Caco-2 (cell line): ENCODE measurements around the gene ELOVL2. TPM values are rescaled to one million over a fixed set of nuclear protein-coding genes. Genes with fewer than 3 reads are reported as not detected.

Source experiments
- BruUV-seq: library from RNA; stranded (reverse); fragments of 400-500 nt; replicated peaks from 2 replicates; lab custom pipeline; 2021; lab: Mats Ljungman, UMichigan
- CTCF ChIA-PET: fragments of 300-600 bp; sonication (Branson Sonifier 250); formaldehyde crosslinking; loops from one replicate; lab custom pipeline; 2022; ENCODE audit warnings: antibody characterized with exemption; lab: Charles Lee
- POLR2A ChIA-PET: fragments of 300-600 bp; sonication (Branson Sonifier 250); formaldehyde crosslinking; loops from one replicate; lab custom pipeline; 2022; ENCODE audit warnings: antibody characterized with exemption; lab: Charles Lee
- DNase-seq, 2 experiments: peaks; one replicate each; pipeline versions ENCODE4 v3.0.0 to v3.0.0-alpha.2; 2020 to 2022
- H3K27me3 ChIP-seq: replicated peaks from 2 replicates; pipeline ENCODE4 v1.6.0; 2011; ENCODE audit warnings: low read length; ENCODE audit not compliant: control insufficient read depth, insufficient read depth
- H3K36me3 ChIP-seq: 2 replicates; pipeline ENCODE4 v1.5.1; 2011; ENCODE audit warnings: low read length; ENCODE audit not compliant: control insufficient read depth, insufficient read depth
- H3K4me1 ChIP-seq: fragments of 250-450 bp; sonication (Bioruptor Pico); 2 replicates; pipeline ENCODE4 v1.5.1; 2020; ENCODE audit warnings: mild to moderate bottlenecking
- H3K4me3 ChIP-seq: 2 replicates; pipeline ENCODE4 v1.5.1; 2011; ENCODE audit warnings: low read depth, mild to moderate bottlenecking, control low read depth, low read length
- H3K9me3 ChIP-seq: fragments of 250-450 bp; sonication (Bioruptor Pico); 2 replicates; pipeline ENCODE4 v1.5.1; 2020; ENCODE audit warnings: mild to moderate bottlenecking, moderate library complexity
- H3K27ac Mint-ChIP-seq: one replicate; pipeline ENCODE4 v1.8.0; 2022; ENCODE audit warnings: mixed read lengths; ENCODE audit not compliant: unreplicated experiment
- H3K27me3 Mint-ChIP-seq: one replicate; pipeline ENCODE4 v1.8.0; 2022; ENCODE audit warnings: mixed read lengths; ENCODE audit not compliant: insufficient read depth, unreplicated experiment
- H3K36me3 Mint-ChIP-seq: one replicate; pipeline ENCODE4 v1.8.0; 2022; ENCODE audit warnings: mild to moderate bottlenecking, mixed read lengths; ENCODE audit not compliant: insufficient read depth, unreplicated experiment
- H3K4me1 Mint-ChIP-seq: one replicate; pipeline ENCODE4 v1.8.0; 2022; ENCODE audit warnings: low read depth, mixed read lengths; ENCODE audit not compliant: unreplicated experiment
- H3K4me3 Mint-ChIP-seq: one replicate; pipeline ENCODE4 v1.8.0; 2022; ENCODE audit warnings: mild to moderate bottlenecking, moderate library complexity, mixed read lengths; ENCODE audit not compliant: unreplicated experiment
- H3K9me3 Mint-ChIP-seq: one replicate; pipeline ENCODE4 v1.8.0; 2022; ENCODE audit warnings: mixed read lengths; ENCODE audit not compliant: unreplicated experiment
- CTCF ChIP-seq, 2 experiments: fragments of 200-600 bp in 1 of 2; IDR thresholded peaks; 1 replicate in 1 of 2; 2 replicates in 1 of 2; pipeline versions ENCODE4 v1.5.1 to v1.8.0; 2011 to 2022; ENCODE audit warnings: antibody characterized with exemption in 1 of 2, control low read depth in 1 of 2, inconsistent platforms in 1 of 2, low read depth in 1 of 2, low read length in 1 of 2, mild to moderate bottlenecking in 1 of 2, moderate library complexity in 1 of 2; ENCODE audit not compliant: insufficient read depth in 1 of 2, severe bottlenecking in 1 of 2, unreplicated experiment in 1 of 2
- intact Hi-C: fragments of 100-400 bp; cut with micrococcal nuclease; formaldehyde crosslinking; loops from one replicate; pipeline ENCODE4 v1.10.0; 2022; ENCODE audit not compliant: unreplicated experiment
- total RNA-seq: library from RNA; stranded (reverse); gene quantifications from 2 replicates; pipeline ENCODE4 v1.2.3, GENCODE V29; 2022

Gene ELOVL2
- total RNA-seq, 1 experiment from 2014 or later, result not detected

DNA sequence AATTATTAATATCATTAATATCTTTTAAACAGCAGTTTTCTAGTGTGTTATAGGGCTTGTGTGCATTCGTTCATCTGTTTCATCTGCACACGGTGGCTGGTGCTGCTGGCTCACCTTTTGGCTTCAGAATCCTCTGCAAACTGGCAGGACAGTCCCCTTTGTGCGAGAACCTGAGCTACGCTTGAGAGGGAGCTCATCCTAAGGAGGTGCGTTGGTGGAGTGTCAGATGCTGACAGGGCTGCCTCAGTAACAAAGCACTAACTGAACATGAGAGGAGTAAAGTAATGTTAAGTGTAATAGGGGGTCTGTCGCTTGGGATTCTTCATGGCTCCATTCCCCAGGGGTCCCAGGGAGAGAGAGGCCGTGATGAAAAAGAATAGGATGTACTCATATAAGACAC, 22.4 kb downstream of the ELOVL2 start:
- Histone ChIP-seq H3K4me3 (no peak overlapping the region), H3K4me1 (0 out of 2 replicates have a peak, but pooled peaks cover 4% of the 10 kb centered on the region), H3K27me3 (no peaks in the 10 kb centered on the region), H3K36me3 (no peaks in the 10 kb centered on the region), H3K9me3 (no peaks in the 10 kb centered on the region)
- H3K9me3 Mint-ChIP-seq, result no peaks in the 10 kb centered on the region
- no peak for DNase-seq
- CTCF ChIA-PET, result interaction anchor here (1.5 kb wide), 1 partner anchor 70 kb away, joined by 3 read pairs; no protein-coding TSS in a partner anchor
- no peaks in the 10 kb centered on the region for H3K4me1 Mint-ChIP-seq
- H3K27ac Mint-ChIP-seq, result no peak overlapping the region
- no peak for TF ChIP-seq CTCF (IDR thresholded peaks at IDR 0.05; ENCODE audit: insufficient read depth in 1 of 2, low read depth in 1 of 2, low read length in 1 of 2, severe bottlenecking in 1 of 2, unreplicated experiment in 1 of 2)
- POLR2A ChIA-PET, result no interaction called here
- no peak overlapping the region for H3K4me3 Mint-ChIP-seq
- no peaks in the 10 kb centered on the region for H3K36me3 Mint-ChIP-seq
- BruUV-seq, result no TSS peak
- intact Hi-C loops, result no loop called here
- no peaks in the 10 kb centered on the region for H3K27me3 Mint-ChIP-seq

GRCh38 chr6:11021003-11021402, 23.1 kb downstream of the ELOVL2 start:
- no peaks in the 10 kb centered on the region for H3K9me3 ChIP-seq
- 0 out of 2 replicates have a peak, but pooled peaks cover 4% of the 10 kb centered on the region for H3K4me1 ChIP-seq
- Mint-ChIP-seq H3K36me3 (no peaks in the 10 kb centered on the region), H3K4me1 (no peaks in the 10 kb centered on the region), H3K27ac (no peak overlapping the region), H3K27me3 (no peaks in the 10 kb centered on the region), H3K9me3 (no peaks in the 10 kb centered on the region), H3K4me3 (no peak overlapping the region)
- DNase-seq, result no peak
- ChIA-PET POLR2A (no interaction called here), CTCF (interaction anchor here (1.5 kb wide), 1 partner anchor 69 kb away, joined by 3 read pairs; no protein-coding TSS in a partner anchor)
- intact Hi-C loops, result no loop called here
- no TSS peak for BruUV-seq
- TF ChIP-seq CTCF (IDR thresholded peaks at IDR 0.05; ENCODE audit: insufficient read depth in 1 of 2, low read depth in 1 of 2, low read length in 1 of 2, severe bottlenecking in 1 of 2, unreplicated experiment in 1 of 2), result no peak
- H3K36me3 ChIP-seq, result no peaks in the 10 kb centered on the region
- no peaks in the 10 kb centered on the region for H3K27me3 ChIP-seq
- no peak overlapping the region for H3K4me3 ChIP-seq

- DNase-seq, result no peak
- H3K4me1 Mint-ChIP-seq, result peaks cover 8% of the 10 kb centered on the region
- H3K27me3 Mint-ChIP-seq, result no peaks in the 10 kb centered on the region
- no peak for TF ChIP-seq CTCF (IDR thresholded peaks at IDR 0.05; ENCODE audit: insufficient read depth in 1 of 2, low read depth in 1 of 2, low read length in 1 of 2, severe bottlenecking in 1 of 2, unreplicated experiment in 1 of 2)
- ChIA-PET CTCF (no interaction called here), POLR2A (no interaction called here)
- no peaks in the 10 kb centered on the region for H3K9me3 ChIP-seq
- H3K36me3 ChIP-seq, result peaks cover 1% of the 10 kb centered on the region; the same call in 1 of the 2 replicates
- no peaks in the 10 kb centered on the region for H3K27me3 ChIP-seq
- no peaks in the 10 kb centered on the region for H3K9me3 Mint-ChIP-seq
- H3K36me3 Mint-ChIP-seq, result no peaks in the 10 kb centered on the region
- H3K27ac Mint-ChIP-seq, result no peak overlapping the region
- intact Hi-C loops, result no loop called here
- no peak overlapping the region for H3K4me3 ChIP-seq
- H3K4me3 Mint-ChIP-seq, result no peak overlapping the region
- no TSS peak for BruUV-seq
- peaks cover 6% of the 10 kb centered on the region for H3K4me1 ChIP-seq
Observed at GRCh38 chr6:11018225-11018624, 25.9 kb downstream of the ELOVL2 start.
